OCI-LY3 (cell line): ENCODE data around the gene LMBRD2.

Experiments used
- EZH2phosphoT487 ChIP-seq: fragments of 200-600 bp; shearing (Covaris generic); IDR thresholded peaks from 2 replicates; pipeline ENCODE4 v1.6.1; 2018; ENCODE audit warnings: antibody characterized with exemption, mixed run types, low read depth
- TF ChIP-seq, protein P1 (sequence below): fragments of 200-600, 300-600 bp; sonication (generic); IDR thresholded peaks from 2 replicates; pipeline ENCODE4 v1.5.1; 2014; ENCODE audit warnings: antibody characterized with exemption, low read length, low read depth

DNA sequence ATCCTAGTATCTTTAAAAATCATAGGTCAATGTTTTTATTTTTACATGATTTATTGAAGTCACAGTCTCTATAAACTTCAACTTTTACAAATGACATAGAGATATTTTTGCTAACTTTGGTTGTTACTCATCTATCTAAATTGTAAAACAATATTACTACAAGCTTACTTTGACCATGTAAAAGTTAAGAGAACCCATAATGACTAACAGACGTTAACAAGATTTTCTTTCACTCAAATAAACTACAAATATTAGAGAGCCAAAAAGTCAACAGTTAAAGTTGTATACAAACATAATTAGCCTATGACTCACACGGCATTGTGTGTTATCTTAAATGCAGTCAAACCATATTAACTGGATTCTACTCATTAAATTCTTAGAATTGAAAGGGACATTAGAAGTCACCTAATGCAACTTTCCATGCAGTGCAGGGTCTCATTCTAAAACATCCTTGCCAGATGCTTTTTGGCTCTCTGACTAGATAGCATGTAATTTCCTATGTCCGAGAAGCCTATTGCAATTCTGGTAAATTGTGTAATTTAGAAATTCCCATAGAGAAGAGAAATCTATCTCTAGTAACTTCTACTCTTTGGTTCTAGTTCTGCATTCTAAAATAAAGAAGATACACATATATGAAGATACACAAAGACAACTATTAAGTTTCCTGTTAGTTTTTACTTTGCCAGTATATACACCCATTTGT lies 42.8 kb downstream of the LMBRD2 start:
- TF ChIP-seq, protein P1, sequence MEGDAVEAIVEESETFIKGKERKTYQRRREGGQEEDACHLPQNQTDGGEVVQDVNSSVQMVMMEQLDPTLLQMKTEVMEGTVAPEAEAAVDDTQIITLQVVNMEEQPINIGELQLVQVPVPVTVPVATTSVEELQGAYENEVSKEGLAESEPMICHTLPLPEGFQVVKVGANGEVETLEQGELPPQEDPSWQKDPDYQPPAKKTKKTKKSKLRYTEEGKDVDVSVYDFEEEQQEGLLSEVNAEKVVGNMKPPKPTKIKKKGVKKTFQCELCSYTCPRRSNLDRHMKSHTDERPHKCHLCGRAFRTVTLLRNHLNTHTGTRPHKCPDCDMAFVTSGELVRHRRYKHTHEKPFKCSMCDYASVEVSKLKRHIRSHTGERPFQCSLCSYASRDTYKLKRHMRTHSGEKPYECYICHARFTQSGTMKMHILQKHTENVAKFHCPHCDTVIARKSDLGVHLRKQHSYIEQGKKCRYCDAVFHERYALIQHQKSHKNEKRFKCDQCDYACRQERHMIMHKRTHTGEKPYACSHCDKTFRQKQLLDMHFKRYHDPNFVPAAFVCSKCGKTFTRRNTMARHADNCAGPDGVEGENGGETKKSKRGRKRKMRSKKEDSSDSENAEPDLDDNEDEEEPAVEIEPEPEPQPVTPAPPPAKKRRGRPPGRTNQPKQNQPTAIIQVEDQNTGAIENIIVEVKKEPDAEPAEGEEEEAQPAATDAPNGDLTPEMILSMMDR: no peak
- TF ChIP-seq EZH2phosphoT487: no peak
